Adrenal gland (tissue), 19 donors: ENCODE results near the gene AQP12B. TPM values are rescaled to one million over a fixed set of nuclear protein-coding genes. Genes with fewer than 3 reads are reported as not detected.
"Not testable (repeated sequence)": the region's sequence is repeated elsewhere in the genome, so short reads cannot be mapped to it uniquely, and the experiment has no call there.

ENCODE experiments used
- DNase-seq, 7 donors: peaks; one replicate each; pipeline ENCODE4 v3.0.0-alpha.2; 2019 to 2020
- H3K27ac ChIP-seq, 5 donors: fragments of 200-600 bp; sonication (generic) in 4 of 5; 1 replicate in 3 of 5; 2 replicates in 2 of 5; pipeline versions ENCODE4 v1.5.1 to v1.8.0; 2016 to 2020; ENCODE audit warnings: mild to moderate bottlenecking in 1 of 5
- H3K27me3 ChIP-seq: fragments of 200-600 bp; 2 replicates; pipeline ENCODE4 v1.8.0; 2021
- H3K36me3 ChIP-seq, 2 donors: fragments of 200-600 bp; replicated peaks in 1 of 2; 1 replicate in 1 of 2; 2 replicates in 1 of 2; pipeline versions ENCODE4 v1.5.1 to v1.8.0; 2018 to 2022
- H3K4me1 ChIP-seq, 2 donors: fragments of 200-600 bp; replicated peaks in 1 of 2; 1 replicate in 1 of 2; 2 replicates in 1 of 2; pipeline versions ENCODE4 v1.5.1 to v1.8.0; 2018 to 2021
- H3K4me3 ChIP-seq, 4 donors: fragments of 200-600 bp; sonication (generic) in 3 of 4; one replicate each; pipeline ENCODE4 v1.5.1; 2016 to 2018
- H3K9me3 ChIP-seq, 3 donors: fragments of 200-600 bp; sonication (generic) in 1 of 3; replicated peaks in 1 of 3; 1 replicate in 2 of 3; 2 replicates in 1 of 3; pipeline versions ENCODE4 v1.5.1 to v1.8.0; 2016 to 2021
- CTCF ChIP-seq, 6 experiments: fragments of 450-650 bp in 4 of 6; fragments of 200-600 bp in 2 of 6; sonication (generic) in 1 of 6; IDR thresholded peaks; 1 replicate in 5 of 6; 2 replicates in 1 of 6; pipeline versions ENCODE4 v1.5.1 to v1.8.0; 2016 to 2021; ENCODE audit warnings: antibody characterized with exemption in 6 of 6, mild to moderate bottlenecking in 2 of 6, moderate library complexity in 1 of 6
- POLR2A ChIP-seq, 2 donors: fragments of 450-650 bp; IDR thresholded peaks; one replicate each; pipeline ENCODE4 v1.6.1; 2017; ENCODE audit warnings: antibody characterized with exemption in 2 of 2, mild to moderate bottlenecking in 2 of 2, moderate library complexity in 1 of 2
- WGBS, 4 donors: extraction: QIAGEN DNeasy Blood & Tissue Kit in 2 of 4; methylation state at CpG; one replicate each; pipeline versions ENCODE4 v1.1.5 to v1.1.7; 2013 to 2017; 5-methylcytosine and 5-hydroxymethylcytosine counted together
- intact Hi-C, 2 donors: fragments of 100-400 bp; cut with DNase I; formaldehyde crosslinking; loops; one replicate each; pipeline versions ENCODE4 v1.14.1 to v1.15.0; 2022 to 2023
- long read RNA-seq, 10 donors: library from polyadenylated mRNA in 3 of 10; unstranded in 2 of 10; stranded (forward) in 1 of 10; transcript quantifications; one replicate each; pipeline ENCODE4 v2.0.0 and lab custom pipeline, GENCODE V29; 2021 to 2026
- polyA plus RNA-seq, 3 donors: library from polyadenylated mRNA; stranded (reverse); fragments of 200-250 nt in 2 of 3; fragments of 350-450 nt in 1 of 3; fragmentation: Illumina TruSeq in 1 of 3; extraction: RNeasy Lipid Tissue Mini Kit (QIAGEN cat#74804) in 1 of 3; gene quantifications; one replicate each; pipeline ENCODE4 v1.2.3, GENCODE V29; 2013 to 2014
- total RNA-seq, 9 donors: library from RNA; depleted of rRNA in 4 of 9; stranded (reverse); fragments of >200 nt in 4 of 9; fragments of 120-200 nt in 1 of 9; fragmentation: NEBNext Ultra II Directional in 1 of 9; extraction: Animal tissue kit (Norgen Biotek cat#: 25700) in 1 of 9; gene quantifications; one replicate each; pipeline versions ENCODE4 v1.1.0 to v1.2.4, GENCODE V29; 2013 to 2023
- donor health status: healthy with polysubstance abuse.
- donor health status: Bipolar disorder and iron deficiency.
- donor health status: DM: yes; HTN: yes; CAD: no.
- donor health status: DM: no; HTN: no; CAD: no.
- donor health status: DM: no; HTN: no; CAD: no.
- donor health status: DM: yes; HTN: yes; CAD: no.

AQP12B gene
- total RNA-seq = not detected
- under 1 TPM in 2 of 3 donors, not detected in 1; 0.07 to 0.48 TPM for polyA plus RNA-seq
- long read RNA-seq, donor 1 = 0 reads
- long read RNA-seq, donor 2 = 0 reads
- long read RNA-seq, donor 3 = 0 reads
- long read RNA-seq, donor 4 = 0 reads
- long read RNA-seq, donor 5 = 0 reads
- long read RNA-seq, donor 6 = 0 reads
- long read RNA-seq, donor 7 = 0 reads
- long read RNA-seq, donor 8 = 0 reads
- long read RNA-seq, donor 9 = 0 reads
- long read RNA-seq, donor 10 = 0 reads

GRCh38 chr2:240682431-240683224 is at the start of gene AQP12B:
Gene AQP12B (minus strand): TSS chr2:240682885. CDS start chr2:240682837, 48 bp downstream.
- H3K27me3 ChIP-seq, H3K4me3 ChIP-seq, intact Hi-C loops, DNase-seq, H3K4me1 ChIP-seq, H3K9me3 ChIP-seq, H3K27ac ChIP-seq, H3K36me3 ChIP-seq: not testable (repeated sequence)
- WGBS, 4 donors = 76 to 96% (median 84%) methylated on average over 12 to 34 of the region's 37 CpGs

GRCh38 chr2:240732184-240732583 is 49.5 kb upstream of the AQP12B start:
- Histone ChIP-seq H3K4me3 (no peak overlapping the region), H3K27ac (no peak overlapping the region), H3K27me3 (no peaks in the 10 kb centered on the region), H3K9me3 (no peaks in the 10 kb centered on the region), H3K36me3 (no peaks in the 10 kb centered on the region), H3K4me1 (no peaks in the 10 kb centered on the region)
- DNase-seq = no peak
- WGBS, 4 donors = 83 to 88% (median 85%) methylated on average over 5 of the region's 5 CpGs
- intact Hi-C loops = no loop called here
- no peak for TF ChIP-seq POLR2A (IDR thresholded peaks at IDR 0.05)
- no peak for TF ChIP-seq CTCF (IDR thresholded peaks at IDR 0.05)

- no peak overlapping the region for H3K27ac ChIP-seq
- intact Hi-C loops = no loop called here
- no peaks in the 10 kb centered on the region for H3K4me1 ChIP-seq
- no peak for DNase-seq
- WGBS, 4 donors = 50 to 62% (median 59%) methylated on average over 1 to 9 of the region's 9 CpGs
- H3K9me3 ChIP-seq = no peaks in the 10 kb centered on the region
- TF ChIP-seq POLR2A (IDR thresholded peaks at IDR 0.05) (no peak), CTCF (IDR thresholded peaks at IDR 0.05) (no peak)
- no peaks in the 10 kb centered on the region for H3K27me3 ChIP-seq
- H3K4me3 ChIP-seq = no peak overlapping the region
- H3K36me3 ChIP-seq = no peaks in the 10 kb centered on the region
Measured at GRCh38 chr2:240731178-240731545, 48.5 kb upstream of the AQP12B start.

GRCh38 chr2:240730501-240731177 is 48.0 kb upstream of the AQP12B start:
- no peak for DNase-seq
- TF ChIP-seq CTCF (IDR thresholded peaks at IDR 0.05) (no peak), POLR2A (IDR thresholded peaks at IDR 0.05) (no peak)
- WGBS, 4 donors = 79 to 90% (median 85%) methylated on average over 6 to 10 of the region's 10 CpGs
- intact Hi-C loops = no loop called here
- no peak overlapping the region for H3K4me3 ChIP-seq
- no peaks in the 10 kb centered on the region for H3K9me3 ChIP-seq
- H3K27me3 ChIP-seq = no peaks in the 10 kb centered on the region
- H3K4me1 ChIP-seq = no peaks in the 10 kb centered on the region
- no peaks in the 10 kb centered on the region for H3K36me3 ChIP-seq
- no peak overlapping the region for H3K27ac ChIP-seq
